Type B pancreatic cell (in vitro differentiated cells): Measurements from ENCODE around the gene GPR39. TPM values are rescaled to one million over a fixed set of nuclear protein-coding genes. Genes with fewer than 3 reads are reported as not detected.

Experiments
- DNase-seq: peaks from one replicate; pipeline ENCODE4 v3.0.0; 2021; ENCODE audit warnings: mixed read lengths; ENCODE audit not compliant: unreplicated experiment; ENCODE audit errors: extremely low spot score
- H3K27ac Mint-ChIP-seq: 2 replicates; pipeline ENCODE4 v1.8.0; 2021; ENCODE audit warnings: mild to moderate bottlenecking, mixed read lengths
- H3K27me3 Mint-ChIP-seq: 2 replicates; pipeline ENCODE4 v1.8.0; 2021; ENCODE audit warnings: mixed read lengths
- H3K36me3 Mint-ChIP-seq: 2 replicates; pipeline ENCODE4 v1.8.0; 2021; ENCODE audit warnings: mixed read lengths
- H3K4me1 Mint-ChIP-seq: one replicate; pipeline ENCODE4 v1.8.0; 2021; ENCODE audit warnings: mixed read lengths; ENCODE audit not compliant: unreplicated experiment
- H3K4me3 Mint-ChIP-seq: 2 replicates; pipeline ENCODE4 v1.8.0; 2021; ENCODE audit warnings: mild to moderate bottlenecking, mixed read lengths
- H3K9me3 Mint-ChIP-seq: 2 replicates; pipeline ENCODE4 v1.8.0; 2021; ENCODE audit warnings: mixed read lengths
- CTCF ChIP-seq: fragments of 200-600 bp; sonication (generic); conservative IDR thresholded peaks from 2 replicates; pipeline ENCODE4 v1.5.0; 2021; ENCODE audit warnings: antibody characterized with exemption, mild to moderate bottlenecking
- long read RNA-seq: library from polyadenylated mRNA; unstranded; transcript quantifications from one replicate; pipeline ENCODE4 v2.0.0, GENCODE V29; 2020
- total RNA-seq: library from RNA; stranded (reverse); gene quantifications from 2 replicates; pipeline ENCODE4 v1.2.1, GENCODE V29; 2021; ENCODE audit warnings: low replicate concordance

GPR39 gene
- 4.1 and 13.3 TPM in 2 replicates for total RNA-seq
- long read RNA-seq, result 0 reads

DNA sequence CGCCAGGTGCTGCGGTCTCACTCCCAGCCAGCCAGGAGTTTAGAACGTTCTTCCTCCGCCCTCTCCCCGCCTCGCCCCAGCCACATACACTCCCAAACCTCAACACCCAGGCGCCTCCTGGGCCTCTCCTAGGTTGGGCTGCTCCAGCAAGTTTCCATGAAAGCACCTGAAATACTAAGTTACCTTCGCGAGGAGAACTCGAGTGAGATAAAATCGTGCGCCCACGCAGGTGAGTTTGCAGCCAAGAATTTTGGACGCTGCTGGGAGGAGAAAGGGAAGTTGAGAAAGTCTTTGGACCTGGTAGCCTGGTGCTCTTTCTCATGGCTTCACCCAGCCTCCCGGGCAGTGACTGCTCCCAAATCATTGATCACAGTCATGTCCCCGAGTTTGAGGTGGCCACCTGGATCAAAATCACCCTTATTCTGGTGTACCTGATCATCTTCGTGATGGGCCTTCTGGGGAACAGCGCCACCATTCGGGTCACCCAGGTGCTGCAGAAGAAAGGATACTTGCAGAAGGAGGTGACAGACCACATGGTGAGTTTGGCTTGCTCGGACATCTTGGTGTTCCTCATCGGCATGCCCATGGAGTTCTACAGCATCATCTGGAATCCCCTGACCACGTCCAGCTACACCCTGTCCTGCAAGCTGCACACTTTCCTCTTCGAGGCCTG is at the start of gene GPR39:
Gene GPR39 (plus strand): TSS at position 83 of the 673 bp plus-strand sequence.
- no peak for TF ChIP-seq CTCF
- Mint-ChIP-seq H3K27me3 (peaks cover 12% of the 10 kb centered on the region), H3K27ac (peak within 1 kb of the TSS; percentile 96), H3K9me3 (no peaks in the 10 kb centered on the region), H3K36me3 (no peaks in the 10 kb centered on the region), H3K4me1 (peaks cover 22% of the 10 kb centered on the region), H3K4me3 (peak within 1 kb of the TSS; percentile 88)
- DNase-seq, result no peak

GRCh38 chr2:132368191-132368590 is 48.4 kb upstream of the GPR39 start:
- Mint-ChIP-seq H3K9me3 (peaks cover 11% of the 10 kb centered on the region), H3K36me3 (no peaks in the 10 kb centered on the region), H3K27me3 (no peaks in the 10 kb centered on the region), H3K27ac (no peak overlapping the region), H3K4me3 (no peak overlapping the region), H3K4me1 (no peaks in the 10 kb centered on the region)
- DNase-seq, result no peak
- TF ChIP-seq CTCF, result no peak

DNA sequence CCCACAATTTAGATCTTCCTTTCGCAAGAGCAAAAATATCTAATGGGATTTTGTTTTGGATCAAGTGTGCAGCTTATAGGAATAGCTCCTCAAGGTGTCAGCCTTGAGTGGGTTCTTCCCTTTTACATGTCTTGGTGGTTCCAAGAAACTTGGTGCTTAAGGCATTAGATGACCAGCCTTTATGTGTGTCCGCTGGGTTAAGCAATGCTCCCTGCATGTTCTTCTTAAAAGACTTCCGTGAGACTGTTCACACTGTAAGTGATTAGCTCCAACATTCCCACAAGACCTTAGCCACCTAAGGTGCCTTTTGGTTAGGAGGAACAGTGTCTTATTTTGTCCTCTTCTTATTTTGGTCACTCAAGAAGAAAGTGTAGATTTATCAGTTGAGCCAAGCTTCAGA is 44.3 kb upstream of the GPR39 start:
- no peak overlapping the region for H3K4me3 Mint-ChIP-seq
- no peak overlapping the region for H3K27ac Mint-ChIP-seq
- no peaks in the 10 kb centered on the region for H3K4me1 Mint-ChIP-seq
- no peak for DNase-seq
- no peaks in the 10 kb centered on the region for H3K27me3 Mint-ChIP-seq
- peaks cover 12% of the 10 kb centered on the region for H3K9me3 Mint-ChIP-seq
- TF ChIP-seq CTCF, result no peak
- H3K36me3 Mint-ChIP-seq, result no peaks in the 10 kb centered on the region

- H3K27me3 Mint-ChIP-seq, result no peaks in the 10 kb centered on the region
- peaks cover 12% of the 10 kb centered on the region for H3K9me3 Mint-ChIP-seq
- no peak overlapping the region for H3K4me3 Mint-ChIP-seq
- peak overlapping the region; percentile 67 for H3K27ac Mint-ChIP-seq
- no peak for DNase-seq
- no peak for TF ChIP-seq CTCF
- H3K4me1 Mint-ChIP-seq, result no peaks in the 10 kb centered on the region
- H3K36me3 Mint-ChIP-seq, result no peaks in the 10 kb centered on the region
Measured at GRCh38 chr2:132373391-132374135, 43.0 kb upstream of the GPR39 start.

DNA sequence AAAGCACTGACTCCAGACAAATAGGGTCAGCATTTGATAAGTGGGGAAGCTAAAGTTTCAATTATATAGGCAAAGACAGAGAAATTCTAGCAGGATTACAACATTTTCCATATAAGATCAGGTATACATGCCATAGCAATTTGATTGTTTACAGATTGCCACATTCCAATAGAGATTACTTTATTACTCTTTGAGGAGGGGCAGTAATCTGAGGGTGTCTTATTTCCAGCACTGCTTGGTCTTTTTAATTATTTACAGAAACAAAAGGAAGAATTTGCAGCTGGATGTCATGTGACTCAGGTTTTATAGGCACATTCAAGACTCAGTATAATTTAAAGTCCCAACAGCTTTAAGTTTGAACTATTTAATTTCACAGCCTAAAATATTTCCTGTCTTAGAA is 42.5 kb upstream of the GPR39 start:
- TF ChIP-seq CTCF, result no peak
- Mint-ChIP-seq H3K4me3 (no peak overlapping the region), H3K27ac (peak overlapping the region; percentile 67), H3K4me1 (no peaks in the 10 kb centered on the region), H3K36me3 (no peaks in the 10 kb centered on the region), H3K9me3 (peaks cover 12% of the 10 kb centered on the region), H3K27me3 (no peaks in the 10 kb centered on the region)
- no peak for DNase-seq
